HG03354 (cell line): Measurements from ENCODE around the gene CORIN.
"Not testable (repeated sequence)": the region's sequence is repeated elsewhere in the genome, so short reads cannot be mapped to it uniquely, and the experiment has no call there.

ENCODE experiments used
- ATAC-seq: cut with Tn5 transposase; IDR thresholded peaks from one replicate; pipeline ENCODE4 v1.9.1; 2021; ENCODE audit warnings: mild to moderate bottlenecking; ENCODE audit not compliant: unreplicated experiment, poor library complexity, severe bottlenecking

CORIN gene

GRCh38 chr4:47733302-47734175, 104.3 kb downstream of the CORIN start:
- ATAC-seq: no peak

GRCh38 chr4:47731182-47731581, 106.7 kb downstream of the CORIN start:
- ATAC-seq: no peak

- no peak for ATAC-seq
Measured at GRCh38 chr4:47729131-47729680, 108.7 kb downstream of the CORIN start.

- no peak for ATAC-seq
Measured at GRCh38 chr4:47721892-47722575, 115.8 kb downstream of the CORIN start.

- ATAC-seq: no peak
Measured at GRCh38 chr4:47721485-47721884, 116.4 kb downstream of the CORIN start.

- no peak for ATAC-seq
Measured at GRCh38 chr4:47720787-47721186, 117.1 kb downstream of the CORIN start.

GRCh38 chr4:47719576-47719975, 118.3 kb downstream of the CORIN start:
- no peak for ATAC-seq

GRCh38 chr4:47718696-47719095, 119.2 kb downstream of the CORIN start:
- ATAC-seq: no peak

- no peak for ATAC-seq
Measured at GRCh38 chr4:47717188-47717587, 120.7 kb downstream of the CORIN start.

GRCh38 chr4:47715716-47716416, 122.0 kb downstream of the CORIN start:
- no peak for ATAC-seq

- no peak for ATAC-seq
Measured at GRCh38 chr4:47714269-47714668, 123.6 kb downstream of the CORIN start.

GRCh38 chr4:47713129-47713834, 124.6 kb downstream of the CORIN start:
- ATAC-seq: no peak

- ATAC-seq: no peak
Measured at GRCh38 chr4:47711646-47712045, 126.2 kb downstream of the CORIN start.

GRCh38 chr4:47711183-47711582, 126.7 kb downstream of the CORIN start:
- no peak for ATAC-seq

- not testable (repeated sequence) for ATAC-seq
Measured at GRCh38 chr4:47706352-47706751, 131.5 kb downstream of the CORIN start.

- no peak for ATAC-seq
Measured at GRCh38 chr4:47705326-47705981, 132.4 kb downstream of the CORIN start.

- ATAC-seq: peak; percentile 72
Measured at GRCh38 chr4:47704693-47705325, 133.1 kb downstream of the CORIN start.

- ATAC-seq: no peak
Measured at GRCh38 chr4:47703956-47704355, 133.9 kb downstream of the CORIN start.

GRCh38 chr4:47703008-47703407, 134.9 kb downstream of the CORIN start:
- no peak for ATAC-seq
